ENCODE data around the gene TNRC6A.
"Not testable (repeated sequence)": the region's sequence is repeated elsewhere in the genome, so short reads cannot be mapped to it uniquely, and the experiment has no call there.

TNRC6A gene
- long read RNA-seq, donor 1, partial matches to known transcripts = 0 of 4 reads
- long read RNA-seq, donor 1, other reads (novel, unspliced or antisense) = 0 of 4 reads
- long read RNA-seq, donor 2, partial matches to known transcripts = 0 of 1 reads
- long read RNA-seq, donor 2, other reads (novel, unspliced or antisense) = 0 of 1 reads
- long read RNA-seq, donor 3 = 0 reads
- long read RNA-seq, donor 4, partial matches to known transcripts = 6 of 7 reads
- long read RNA-seq, donor 4, other reads (novel, unspliced or antisense) = 0 of 7 reads
- long read RNA-seq, donor 5, partial matches to known transcripts = 0 of 1 reads
- long read RNA-seq, donor 5, other reads (novel, unspliced or antisense) = 0 of 1 reads
- long read RNA-seq, donor 6, partial matches to known transcripts = 58 of 59 reads
- long read RNA-seq, donor 6, other reads (novel, unspliced or antisense) = 0 of 59 reads
- long read RNA-seq, donor 7 = 0 reads
- long read RNA-seq, donor 8, partial matches to known transcripts = 12 of 14 reads
- long read RNA-seq, donor 8, other reads (novel, unspliced or antisense) = 0 of 14 reads

DNA sequence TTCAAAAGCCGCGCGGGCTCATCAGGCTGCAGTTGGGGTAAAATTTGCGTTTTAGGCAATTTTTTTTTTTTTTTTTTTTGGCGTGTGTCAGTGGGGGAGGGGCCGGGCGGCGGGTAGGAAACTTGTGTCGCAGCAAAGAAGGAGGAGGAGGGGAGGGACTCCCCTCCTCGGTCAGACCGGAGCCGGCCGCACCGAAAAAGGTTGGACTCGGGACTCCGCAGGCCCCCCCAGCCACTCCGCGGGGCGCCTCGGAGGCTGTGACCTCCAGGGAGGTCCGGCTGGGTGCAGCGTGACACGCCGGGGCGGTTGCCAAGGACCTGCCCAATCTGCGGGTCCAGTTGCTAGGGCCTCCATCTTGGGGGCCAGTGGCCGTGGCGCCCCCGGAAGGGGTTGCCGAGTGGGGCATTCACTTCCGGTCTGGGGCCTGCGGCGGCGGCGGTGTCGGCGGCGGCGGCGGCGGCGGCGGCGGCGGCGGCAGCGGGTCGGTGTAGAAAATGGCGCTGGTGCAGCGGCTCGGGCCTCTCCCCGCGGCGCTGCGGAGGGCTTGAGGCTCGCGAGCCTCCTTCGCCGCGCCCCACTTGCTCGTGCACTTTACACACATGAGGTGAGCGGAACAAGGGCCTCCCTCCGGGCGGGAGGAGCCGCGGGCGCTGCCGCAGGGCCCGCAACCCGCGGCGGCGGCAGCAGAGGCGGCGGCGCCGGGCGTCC, at the start of gene TNRC6A:
TNRC6A (plus strand) TSS at position 409 of the 708 bp plus-strand sequence; CDS start at position 600, 191 bp downstream.
- DNase-seq = peak; percentile 95

DNA sequence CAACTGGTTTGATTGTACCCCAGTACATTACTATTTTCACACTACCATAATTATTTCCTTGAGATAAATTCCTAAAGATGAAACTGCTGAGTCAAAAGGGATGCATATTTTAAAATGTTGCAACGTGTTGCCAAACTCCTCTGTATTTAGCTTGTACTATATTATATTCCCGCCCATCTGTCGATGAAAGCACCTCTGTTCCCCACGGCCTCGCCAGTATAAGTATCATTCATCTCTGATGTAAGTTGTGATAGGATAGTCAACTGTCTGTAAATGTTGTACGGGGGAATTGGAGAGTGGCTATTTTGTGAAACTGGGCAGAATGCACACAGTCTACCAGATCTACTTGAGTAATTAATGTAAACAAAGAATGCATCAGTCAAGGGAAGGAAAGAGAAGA, 47.7 kb upstream of the TNRC6A start:
- no peak for DNase-seq

DNA sequence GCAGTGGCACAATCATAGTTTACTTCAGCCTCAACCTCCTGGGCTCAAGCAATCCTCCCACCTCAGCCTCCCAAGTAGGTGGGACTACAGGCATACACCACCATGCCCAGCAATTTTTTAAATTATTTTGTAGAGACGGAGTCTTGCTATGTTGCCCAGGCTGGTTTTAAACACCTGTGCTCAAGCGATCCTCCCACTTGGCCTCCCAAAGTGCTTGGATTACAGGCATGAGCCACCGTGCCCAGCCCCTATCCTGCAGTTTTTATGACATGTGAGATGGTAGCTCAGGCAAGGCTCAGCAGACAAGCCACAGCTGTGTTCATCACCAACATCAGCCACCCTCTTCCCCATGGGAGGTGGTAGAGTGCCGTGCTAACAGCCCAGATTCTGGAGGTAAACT, 46.2 kb upstream of the TNRC6A start:
- no peak for DNase-seq

DNA sequence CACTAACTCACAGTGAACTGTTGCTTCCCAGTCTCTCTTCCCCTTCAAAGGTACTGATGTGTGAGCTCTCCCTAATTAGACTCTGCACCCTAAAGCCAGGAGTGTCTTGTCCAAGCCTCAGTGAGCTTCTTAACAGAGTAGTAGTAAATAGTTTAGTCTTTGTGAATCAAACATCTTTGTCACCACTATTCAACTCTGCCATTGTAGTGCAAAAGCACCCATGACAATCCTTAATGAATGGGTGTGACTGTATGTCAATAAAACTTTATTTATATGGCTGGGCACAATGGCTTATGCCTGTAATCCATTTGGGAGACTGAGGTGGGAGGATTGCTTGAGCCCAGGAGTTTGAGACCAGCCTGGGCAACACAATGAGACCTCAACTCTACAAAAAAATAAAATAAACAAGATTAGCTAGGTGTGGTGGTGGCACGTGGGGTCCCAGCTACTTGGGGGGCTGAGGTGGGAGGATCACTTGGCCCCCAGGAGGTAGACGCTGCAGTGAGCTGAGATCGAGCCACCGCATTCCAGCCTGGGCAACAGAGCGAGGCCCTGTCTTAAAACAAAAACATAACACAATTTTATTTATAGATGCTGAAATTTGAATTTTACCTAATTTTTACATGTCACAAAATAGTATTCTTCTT, 45.5 kb upstream of the TNRC6A start:
- DNase-seq = no peak

DNA sequence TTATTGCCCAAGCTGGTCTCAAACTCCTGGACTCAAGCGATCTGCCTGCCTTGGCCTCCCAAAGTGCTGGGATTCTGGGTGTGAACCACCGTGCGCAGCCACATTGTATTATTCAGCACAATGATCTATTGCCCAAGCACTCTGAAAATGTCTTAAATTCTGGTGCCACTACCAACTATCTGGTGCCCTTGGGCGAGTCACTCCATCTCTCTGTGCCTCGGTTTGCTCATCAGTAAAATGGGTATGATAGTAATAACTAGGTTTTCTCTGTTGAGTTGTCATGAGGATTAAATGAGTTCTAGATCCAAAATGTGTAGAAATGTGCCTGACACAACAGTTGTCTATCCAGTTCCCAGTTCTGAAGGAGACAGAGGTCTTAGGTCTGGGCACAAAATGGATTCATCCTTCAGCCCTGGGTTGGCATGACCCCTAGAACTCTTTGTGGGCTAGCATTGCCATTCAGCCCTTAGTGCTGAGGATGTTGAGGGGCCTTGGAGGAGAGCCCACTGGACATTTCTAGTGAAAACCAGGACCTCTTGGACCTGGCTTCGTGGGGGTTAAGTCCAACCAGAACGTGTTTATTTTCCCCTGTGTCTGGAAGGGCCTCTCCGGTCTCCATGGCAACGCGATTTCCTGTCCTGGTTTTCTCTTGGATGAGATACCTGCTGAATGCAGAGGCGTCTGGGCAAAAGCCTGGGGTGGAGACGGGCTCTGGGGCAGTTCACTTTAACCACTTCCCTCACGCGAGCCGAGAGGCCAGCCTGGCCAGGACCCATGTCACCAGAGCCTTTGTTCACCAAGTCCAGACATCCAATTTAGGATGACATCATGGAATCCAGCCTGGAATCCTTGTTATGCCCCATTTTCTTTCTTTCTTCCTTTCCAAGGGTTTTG, 43.7 kb upstream of the TNRC6A start:
- peak; percentile 67 for DNase-seq

DNA sequence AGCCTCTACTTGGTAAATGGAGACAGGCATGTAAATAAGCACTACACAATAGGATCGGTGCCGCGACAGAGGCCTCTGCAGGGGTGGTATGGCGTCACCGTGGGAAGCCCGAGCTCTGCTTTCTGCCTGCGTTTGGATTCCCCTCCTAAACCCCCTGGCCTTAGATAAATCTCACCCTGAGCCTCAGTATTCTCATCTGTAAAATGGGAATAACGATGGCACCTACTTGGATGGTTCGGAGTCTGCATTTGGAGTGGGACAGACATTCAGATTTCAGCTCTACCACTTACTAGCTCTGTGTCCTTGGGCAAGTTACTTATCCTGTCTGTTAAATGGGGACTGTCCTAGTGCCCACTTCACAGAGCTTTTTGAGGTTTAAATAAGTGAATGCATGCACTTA, 42.8 kb upstream of the TNRC6A start:
- no peak for DNase-seq

DNA sequence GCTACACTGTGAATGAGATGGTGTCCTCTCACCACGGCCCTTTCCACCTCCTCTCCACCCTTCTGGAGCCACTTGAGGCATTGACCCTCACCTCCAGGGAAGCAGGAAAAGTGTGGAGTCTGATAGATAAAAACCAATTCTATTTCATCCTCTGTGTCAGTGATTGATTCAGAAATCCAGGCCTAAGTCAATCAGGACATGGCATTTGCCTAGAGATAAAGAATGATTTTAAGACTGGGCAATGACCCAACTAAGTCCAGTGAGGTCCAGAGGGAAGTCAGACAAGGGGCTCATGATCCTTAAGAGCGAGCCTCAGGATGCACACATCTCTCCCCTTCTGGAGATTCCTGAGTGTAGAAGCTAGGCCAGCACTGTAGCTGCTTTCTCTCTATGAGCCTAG, 41.1 kb upstream of the TNRC6A start:
- no peak for DNase-seq

DNA sequence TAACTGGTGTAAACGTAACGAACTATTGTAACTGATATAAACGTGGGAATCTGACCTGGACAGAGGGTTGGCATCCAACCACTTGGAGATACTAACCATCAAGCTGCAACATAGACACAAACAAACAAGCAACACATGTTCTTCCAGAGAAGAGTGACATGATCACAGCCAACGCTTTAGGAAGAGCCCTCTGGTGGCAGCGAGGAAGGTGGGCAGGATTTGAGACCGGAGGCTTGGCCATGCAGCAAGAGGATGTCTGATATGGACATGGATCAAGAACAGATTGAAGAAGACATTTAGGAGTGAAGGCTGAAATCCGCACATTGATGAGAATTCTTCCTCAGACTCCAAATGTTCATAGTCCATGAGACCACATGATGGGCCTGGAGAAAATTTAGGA, 40.3 kb upstream of the TNRC6A start:
- DNase-seq = no peak

DNA sequence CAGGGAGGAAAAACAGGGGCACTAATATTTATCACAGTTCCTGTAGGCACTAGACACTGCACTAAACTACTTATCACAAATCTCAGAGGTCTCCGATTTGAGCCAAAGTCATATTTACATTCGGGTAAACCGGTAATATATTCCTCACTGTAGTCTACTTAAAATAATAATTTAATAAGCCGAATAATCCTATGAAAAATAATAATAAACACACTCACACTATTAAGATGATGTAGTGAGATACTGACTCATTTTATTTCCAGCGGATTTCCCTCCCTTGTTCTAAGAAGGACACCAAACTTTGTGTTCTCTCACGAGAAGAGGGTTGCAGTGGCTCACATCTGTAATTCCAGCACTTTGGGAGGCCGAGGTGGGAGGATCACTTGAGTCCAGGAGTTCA, 36.6 kb upstream of the TNRC6A start:
- DNase-seq = no peak

DNA sequence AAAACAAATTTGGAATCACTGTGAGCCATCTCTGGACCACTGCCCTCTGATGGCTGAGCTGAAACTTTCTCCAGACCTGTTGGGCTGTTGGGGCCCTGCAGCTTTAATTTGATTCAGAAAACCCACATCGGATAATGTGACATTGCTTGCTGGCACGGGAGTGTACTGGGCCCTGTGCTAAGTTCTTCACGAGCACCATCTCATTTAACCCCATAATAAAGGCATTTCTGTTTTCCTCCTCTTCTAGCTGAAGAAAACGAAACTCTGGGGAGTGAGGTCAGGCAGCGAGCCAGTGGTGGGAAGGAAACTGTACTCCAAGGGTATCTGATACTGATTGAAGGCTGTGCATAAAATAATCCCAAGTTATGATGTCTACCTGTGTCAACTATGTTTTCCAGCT, 34.5 kb upstream of the TNRC6A start:
- DNase-seq = no peak

DNA sequence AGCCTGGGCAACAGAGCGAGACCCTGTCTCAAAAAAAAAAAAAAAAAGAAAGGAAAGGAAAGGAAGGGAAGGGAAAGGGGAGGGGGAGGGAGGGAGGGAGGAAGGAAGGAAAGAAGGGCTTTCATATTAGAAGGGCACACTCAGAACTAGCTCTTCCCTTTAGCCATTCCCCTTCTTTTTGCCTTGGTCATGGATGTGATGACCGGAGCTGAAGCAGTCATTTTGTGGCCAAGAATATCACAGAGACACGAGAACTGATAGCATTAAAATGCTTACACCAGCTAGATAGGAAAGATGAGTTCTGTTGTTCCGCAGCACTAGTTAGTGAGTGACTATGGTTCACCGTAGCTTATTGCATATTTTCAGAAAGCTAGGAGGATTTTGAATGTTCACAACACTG, 32.8 kb upstream of the TNRC6A start:
- no peak for DNase-seq

DNA sequence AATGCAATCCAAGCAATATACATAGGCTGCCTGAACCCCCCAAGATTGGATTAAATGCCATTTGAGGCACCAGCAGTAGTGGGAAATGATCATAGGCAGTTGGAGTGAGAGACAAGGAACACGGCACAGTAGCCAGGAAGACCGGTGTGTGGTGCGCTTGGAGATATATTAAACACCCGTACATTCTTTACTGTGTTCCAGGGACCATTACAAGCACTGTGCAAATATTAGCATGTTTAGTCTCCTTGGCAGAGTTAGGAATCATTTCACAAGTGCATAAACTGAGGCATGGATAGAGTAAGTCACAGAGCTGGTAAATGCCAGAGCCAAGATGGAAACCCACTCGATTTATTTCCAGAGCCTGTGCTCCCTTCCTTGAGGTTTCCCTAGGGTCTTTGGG, 31.1 kb upstream of the TNRC6A start:
- no peak for DNase-seq

DNA sequence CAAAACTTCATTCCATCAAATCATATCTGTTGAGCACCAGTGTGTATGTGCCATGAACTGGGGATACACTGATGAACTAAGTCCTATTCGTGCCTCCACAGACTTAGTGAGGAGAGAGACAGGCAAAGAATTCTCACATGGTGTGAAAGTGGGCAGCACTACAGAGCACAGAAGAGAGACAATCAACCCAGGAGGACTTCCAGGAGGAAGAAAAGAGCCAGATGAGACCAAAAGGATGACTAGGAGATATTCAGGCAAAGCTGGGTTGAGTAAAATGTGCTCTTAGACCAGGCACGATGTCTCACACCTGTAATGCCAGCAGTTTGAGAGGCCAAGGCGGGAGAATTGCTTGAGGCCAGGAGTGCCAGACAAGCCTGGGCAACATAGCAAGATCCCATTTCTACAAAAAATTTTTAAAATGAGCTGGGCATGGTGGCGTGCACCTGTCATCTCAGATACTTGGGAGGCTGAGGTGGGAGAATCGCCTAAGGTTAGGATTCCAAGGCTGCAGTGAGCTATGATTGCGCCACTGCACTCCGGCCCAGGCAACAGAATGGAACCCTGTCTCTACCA, 30.2 kb upstream of the TNRC6A start:
- no peak for DNase-seq

DNA sequence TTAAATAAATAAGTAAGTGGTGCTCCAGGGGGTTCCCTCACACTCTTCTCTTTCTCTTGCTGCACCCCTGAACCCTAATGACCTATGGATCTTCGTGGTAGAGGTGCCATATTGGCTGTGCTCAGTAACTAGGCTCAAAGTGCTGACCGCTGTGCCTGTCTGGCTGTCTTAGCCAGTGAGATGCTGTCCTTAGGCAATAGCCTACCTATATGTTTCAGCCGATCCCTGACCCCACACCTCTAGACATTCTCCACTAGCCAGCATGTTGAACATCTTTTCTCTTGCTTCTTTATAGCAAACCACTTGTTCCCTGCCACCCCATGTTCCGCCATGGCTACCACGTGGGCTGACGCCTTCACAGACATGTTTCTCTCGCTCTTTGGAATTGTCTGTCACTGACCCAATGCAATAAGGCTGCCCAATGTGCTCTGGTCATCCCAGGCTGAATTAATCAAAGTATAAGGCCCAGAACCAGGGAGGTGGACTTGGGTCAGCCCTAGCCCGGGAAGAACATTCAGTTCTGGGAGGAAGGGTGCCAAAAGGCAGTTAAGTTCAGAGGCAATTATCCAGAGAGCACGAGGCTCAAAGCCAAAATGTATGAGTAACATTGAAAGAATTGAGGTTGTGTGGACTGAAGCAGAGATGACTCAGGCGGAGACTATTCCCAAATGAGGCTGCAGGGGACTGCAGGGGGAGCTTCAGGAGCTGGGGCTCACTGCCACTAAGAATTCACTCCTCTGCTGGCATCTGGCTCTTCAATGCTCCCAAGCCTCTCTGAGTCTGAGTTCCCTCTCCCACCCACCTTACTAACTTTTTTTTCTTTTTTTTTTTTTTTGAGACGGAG, 28.7 kb upstream of the TNRC6A start:
- no peak for DNase-seq

DNA sequence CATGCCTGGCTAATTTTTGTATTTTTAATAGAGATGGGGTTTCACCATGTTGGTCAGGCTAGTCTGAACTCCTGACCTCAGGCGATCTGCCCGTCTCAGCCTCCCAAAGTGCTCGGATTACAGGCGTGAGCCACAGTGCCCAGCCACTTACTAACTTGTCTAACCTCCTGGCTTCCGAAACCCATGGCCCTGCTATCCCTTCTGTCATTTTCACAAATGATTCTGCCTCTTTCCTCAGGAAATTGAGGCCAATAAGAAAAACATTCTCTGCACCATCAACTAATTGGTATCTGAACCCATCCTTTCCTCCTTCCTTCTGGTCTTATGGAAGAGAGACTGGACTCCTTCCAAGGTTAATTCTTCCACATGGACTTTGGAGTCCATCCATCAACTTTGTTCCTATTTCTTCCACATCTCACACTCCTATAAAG, 27.9 kb upstream of the TNRC6A start:
- no peak for DNase-seq

DNA sequence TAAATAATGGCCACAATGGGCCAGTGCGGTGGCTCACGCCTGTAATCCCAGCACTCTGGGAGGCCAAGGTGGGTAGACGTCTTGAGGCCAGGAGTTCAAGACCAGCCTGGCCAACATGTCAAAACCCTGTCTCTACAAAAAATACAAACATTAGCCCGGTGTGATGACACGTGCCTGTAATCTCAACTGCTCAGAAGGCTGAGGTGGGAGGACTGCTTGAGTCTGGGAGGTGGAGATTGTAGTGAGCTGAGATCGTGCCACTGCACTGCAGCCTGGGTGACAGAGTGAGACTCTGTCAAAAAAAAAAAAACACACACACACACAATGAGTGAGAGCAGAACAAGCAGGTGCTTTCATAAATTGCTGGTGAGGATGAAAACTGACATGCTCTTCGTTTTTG, 21.7 kb upstream of the TNRC6A start:
- DNase-seq = not testable (repeated sequence)

DNA sequence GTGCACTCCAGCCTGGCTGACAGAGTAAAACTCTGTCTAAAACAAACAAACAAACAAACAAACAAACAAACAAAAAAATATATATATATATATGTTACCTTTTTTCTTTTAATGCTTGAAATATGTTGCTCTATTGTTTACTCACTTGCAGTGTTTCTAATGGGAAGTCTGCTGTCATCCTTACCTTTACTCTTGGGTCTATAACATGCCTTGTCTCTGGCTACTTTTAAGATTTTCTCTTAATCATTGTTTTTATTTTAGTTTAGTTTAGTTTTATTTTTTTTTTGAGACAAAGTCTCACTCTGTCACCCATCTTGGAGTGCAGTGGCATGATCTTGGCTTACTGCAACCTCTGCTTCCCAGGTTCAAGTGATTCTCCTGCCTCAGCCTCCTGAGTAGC, 16.1 kb upstream of the TNRC6A start:
- no peak for DNase-seq

DNA sequence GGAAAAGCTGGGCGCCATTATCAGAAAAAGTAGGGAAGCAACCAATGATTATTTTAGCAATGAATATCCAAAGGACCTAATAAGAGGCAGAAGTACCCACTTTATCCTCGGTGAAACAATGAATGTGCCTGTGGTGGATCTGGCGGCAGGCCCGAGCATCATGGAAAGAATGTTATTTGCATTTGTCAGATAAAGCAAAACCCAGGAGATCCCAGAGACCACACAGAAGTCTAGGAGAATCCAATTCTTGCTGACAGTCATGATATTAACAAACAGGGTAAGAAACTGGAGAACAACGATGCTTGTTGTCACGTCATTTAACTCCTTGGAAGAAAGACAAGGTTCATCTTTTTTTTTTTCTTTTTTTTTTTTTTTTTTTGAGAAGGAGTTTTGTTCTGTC, 12.0 kb upstream of the TNRC6A start:
- DNase-seq = no peak

DNA sequence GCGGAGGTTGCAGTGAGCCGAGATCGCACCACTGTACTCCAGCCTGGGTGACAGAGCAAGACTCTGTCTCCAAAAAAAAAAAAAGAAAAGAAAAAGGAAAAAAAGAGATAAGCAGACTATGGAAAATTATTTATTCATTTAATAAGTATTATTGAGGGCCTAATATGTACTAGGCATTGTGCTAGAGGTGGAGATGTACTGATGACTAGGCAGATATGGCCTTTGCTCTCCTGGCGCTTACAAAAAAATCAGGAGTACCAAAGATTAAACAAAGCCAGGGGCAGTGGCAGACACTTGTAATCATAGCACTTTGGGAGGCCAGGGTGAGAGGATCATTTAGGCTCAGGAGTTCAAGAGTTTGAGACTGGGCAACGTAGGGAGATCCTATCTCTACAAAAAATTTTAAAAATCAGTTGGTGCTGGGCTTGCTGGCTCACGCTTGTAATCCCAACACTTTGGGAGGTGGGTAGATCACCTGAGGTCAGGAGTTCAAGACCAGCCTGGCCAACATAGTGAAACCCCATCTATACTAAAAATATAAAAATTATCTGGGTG, 10.4 kb upstream of the TNRC6A start:
- DNase-seq = no peak

DNA sequence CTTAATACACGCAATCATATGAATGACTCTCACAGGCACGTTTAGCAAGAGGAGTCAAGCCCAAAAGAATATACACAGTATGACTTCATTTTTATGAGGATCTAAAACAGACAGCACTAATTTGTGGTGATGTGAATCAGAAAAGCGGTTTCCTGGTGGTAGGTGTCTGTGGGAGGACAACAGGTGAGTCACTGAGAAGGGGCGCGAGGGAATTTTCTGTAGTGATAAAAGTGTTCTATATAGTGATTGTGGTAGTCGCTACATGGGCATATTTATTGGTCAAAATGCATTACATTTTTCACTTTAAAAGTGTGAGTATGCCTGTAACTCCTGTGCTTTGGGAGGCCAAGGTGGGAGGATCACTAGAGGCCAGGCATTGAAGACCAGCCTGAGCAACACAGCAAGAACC, 7.6 kb upstream of the TNRC6A start:
- no peak for DNase-seq

Data from right kidney (tissue), 9 donors.